ENCODE results near the gene NWD2. TPM values are rescaled to one million over a fixed set of nuclear protein-coding genes. Genes with fewer than 3 reads are reported as not detected.

Gene NWD2
- total RNA-seq, 1 experiment from 2014 or later = not detected

DNA sequence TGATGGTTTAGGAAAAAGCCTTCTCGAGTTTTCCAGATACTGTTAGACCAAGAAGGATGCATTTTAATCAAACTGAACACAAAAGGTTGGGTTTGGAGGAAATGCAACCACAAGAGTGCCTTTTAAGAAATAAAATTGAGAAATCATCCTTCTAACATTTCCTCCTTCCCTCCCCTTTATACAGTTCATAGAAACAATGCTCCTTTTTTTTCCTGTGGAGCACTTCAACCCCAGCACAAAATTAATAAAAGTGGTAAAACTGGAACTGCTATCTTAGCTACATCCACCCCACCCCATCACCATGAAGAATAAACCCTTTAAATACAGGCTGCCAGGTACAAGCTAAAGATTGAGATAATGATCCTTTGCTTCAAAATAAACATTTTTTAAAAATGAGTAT is 230.5 kb downstream of the NWD2 start:
- no peak overlapping the region for H3K4me3 ChIP-seq (ENCODE audit: low read depth, low read length, poor library complexity, severe bottlenecking)
- TF ChIP-seq EZH2 (IDR thresholded peaks at IDR 0.05; ENCODE audit: borderline replicate concordance, low read depth, low read length, poor library complexity, severe bottlenecking) = no peak
- TF ChIP-seq, protein P1, sequence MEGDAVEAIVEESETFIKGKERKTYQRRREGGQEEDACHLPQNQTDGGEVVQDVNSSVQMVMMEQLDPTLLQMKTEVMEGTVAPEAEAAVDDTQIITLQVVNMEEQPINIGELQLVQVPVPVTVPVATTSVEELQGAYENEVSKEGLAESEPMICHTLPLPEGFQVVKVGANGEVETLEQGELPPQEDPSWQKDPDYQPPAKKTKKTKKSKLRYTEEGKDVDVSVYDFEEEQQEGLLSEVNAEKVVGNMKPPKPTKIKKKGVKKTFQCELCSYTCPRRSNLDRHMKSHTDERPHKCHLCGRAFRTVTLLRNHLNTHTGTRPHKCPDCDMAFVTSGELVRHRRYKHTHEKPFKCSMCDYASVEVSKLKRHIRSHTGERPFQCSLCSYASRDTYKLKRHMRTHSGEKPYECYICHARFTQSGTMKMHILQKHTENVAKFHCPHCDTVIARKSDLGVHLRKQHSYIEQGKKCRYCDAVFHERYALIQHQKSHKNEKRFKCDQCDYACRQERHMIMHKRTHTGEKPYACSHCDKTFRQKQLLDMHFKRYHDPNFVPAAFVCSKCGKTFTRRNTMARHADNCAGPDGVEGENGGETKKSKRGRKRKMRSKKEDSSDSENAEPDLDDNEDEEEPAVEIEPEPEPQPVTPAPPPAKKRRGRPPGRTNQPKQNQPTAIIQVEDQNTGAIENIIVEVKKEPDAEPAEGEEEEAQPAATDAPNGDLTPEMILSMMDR (conservative IDR thresholded peaks at IDR 0.05; ENCODE audit: low read depth, low read length) = no peak
- no peak for DNase-seq (ENCODE audit: low spot score)
- CTCF ChIA-PET = no interaction called here
- H3K27me3 ChIP-seq (replicated peaks; ENCODE audit: insufficient read depth, low read depth, low read length, poor library complexity) = peaks cover 41% of the 10 kb centered on the region
- intact Hi-C loops (cut with micrococcal nuclease; ENCODE audit: unreplicated experiment) = no loop called here
- no TSS peak for BruUV-seq (replicated peaks)
- POLR2A ChIA-PET (ENCODE audit: low non-redundant PET) = no interaction called here
- no peaks in the 10 kb centered on the region for H3K9me3 ChIP-seq (ENCODE audit: low read depth, low read length, poor library complexity, severe bottlenecking)
- H3K4me1 ChIP-seq (ENCODE audit: insufficient read depth, low read length, poor library complexity, severe bottlenecking) = no peaks in the 10 kb centered on the region
- no peaks in the 10 kb centered on the region for H3K36me3 ChIP-seq (ENCODE audit: insufficient read depth, low read length, poor library complexity, severe bottlenecking)
- no peak overlapping the region for H3K27ac ChIP-seq (ENCODE audit: low read depth, low read length, poor library complexity, severe bottlenecking)

DNA sequence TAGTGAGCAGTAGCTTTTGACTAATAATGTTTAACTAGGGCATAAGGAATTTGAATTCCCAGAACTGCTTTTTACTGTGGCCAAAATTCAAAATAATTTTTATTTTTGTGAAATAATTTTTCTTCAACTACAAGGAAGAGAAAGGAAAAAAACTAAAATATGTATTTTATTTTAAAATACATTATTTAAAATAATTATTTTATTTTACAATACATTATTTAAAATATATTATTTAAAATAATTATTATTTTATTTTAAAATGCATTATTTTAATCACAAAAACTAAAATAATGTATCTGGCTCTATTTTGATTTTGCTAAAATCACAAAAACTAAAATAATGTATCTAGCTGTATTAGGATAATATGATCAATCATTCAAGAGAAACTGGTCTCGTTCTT is 231.2 kb downstream of the NWD2 start:
- POLR2A ChIA-PET (ENCODE audit: low non-redundant PET) = no interaction called here
- intact Hi-C loops (cut with micrococcal nuclease; ENCODE audit: unreplicated experiment) = no loop called here
- Histone ChIP-seq H3K27me3 (replicated peaks; ENCODE audit: insufficient read depth, low read depth, low read length, poor library complexity) (peaks cover 35% of the 10 kb centered on the region), H3K4me3 (ENCODE audit: low read depth, low read length, poor library complexity, severe bottlenecking) (no peak overlapping the region), H3K9me3 (ENCODE audit: low read depth, low read length, poor library complexity, severe bottlenecking) (no peaks in the 10 kb centered on the region), H3K27ac (ENCODE audit: low read depth, low read length, poor library complexity, severe bottlenecking) (no peak overlapping the region), H3K4me1 (ENCODE audit: insufficient read depth, low read length, poor library complexity, severe bottlenecking) (no peaks in the 10 kb centered on the region), H3K36me3 (ENCODE audit: insufficient read depth, low read length, poor library complexity, severe bottlenecking) (no peaks in the 10 kb centered on the region)
- no TSS peak for BruUV-seq (replicated peaks)
- no peak for DNase-seq (ENCODE audit: low spot score)
- TF ChIP-seq EZH2 (IDR thresholded peaks at IDR 0.05; ENCODE audit: borderline replicate concordance, low read depth, low read length, poor library complexity, severe bottlenecking) = no peak
- TF ChIP-seq, protein P1 (conservative IDR thresholded peaks at IDR 0.05; ENCODE audit: low read depth, low read length) = no peak
- CTCF ChIA-PET = no interaction called here

DNA sequence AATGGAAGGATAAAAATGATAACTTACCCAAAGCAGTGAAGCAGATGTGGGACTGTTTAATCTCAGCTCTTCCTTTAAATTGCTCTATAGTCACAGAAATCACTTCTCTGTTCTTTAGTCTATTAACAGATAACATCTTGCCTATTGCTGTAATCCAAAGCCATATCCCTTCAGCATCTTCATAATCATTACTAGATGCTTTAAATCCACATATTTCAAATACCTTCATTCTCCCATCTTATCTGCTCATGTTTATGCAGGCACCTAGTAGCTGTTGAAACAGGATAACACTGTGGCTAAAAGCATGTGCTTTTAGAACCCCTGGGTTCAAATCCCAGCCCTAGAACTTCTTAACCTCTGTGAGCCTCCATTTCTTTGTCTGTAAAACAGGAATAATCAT is 231.7 kb downstream of the NWD2 start:
- POLR2A ChIA-PET (ENCODE audit: low non-redundant PET) = no interaction called here
- intact Hi-C loops (cut with micrococcal nuclease; ENCODE audit: unreplicated experiment) = no loop called here
- BruUV-seq (replicated peaks) = no TSS peak
- TF ChIP-seq EZH2 (IDR thresholded peaks at IDR 0.05; ENCODE audit: borderline replicate concordance, low read depth, low read length, poor library complexity, severe bottlenecking) = no peak
- TF ChIP-seq, protein P1 (conservative IDR thresholded peaks at IDR 0.05; ENCODE audit: low read depth, low read length) = no peak
- CTCF ChIA-PET = no interaction called here
- H3K27me3 ChIP-seq (replicated peaks; ENCODE audit: insufficient read depth, low read depth, low read length, poor library complexity) = peaks cover 30% of the 10 kb centered on the region
- no peaks in the 10 kb centered on the region for H3K9me3 ChIP-seq (ENCODE audit: low read depth, low read length, poor library complexity, severe bottlenecking)
- H3K4me3 ChIP-seq (ENCODE audit: low read depth, low read length, poor library complexity, severe bottlenecking) = no peak overlapping the region
- no peaks in the 10 kb centered on the region for H3K36me3 ChIP-seq (ENCODE audit: insufficient read depth, low read length, poor library complexity, severe bottlenecking)
- no peak for DNase-seq (ENCODE audit: low spot score)
- H3K27ac ChIP-seq (ENCODE audit: low read depth, low read length, poor library complexity, severe bottlenecking) = no peak overlapping the region
- H3K4me1 ChIP-seq (ENCODE audit: insufficient read depth, low read length, poor library complexity, severe bottlenecking) = no peaks in the 10 kb centered on the region
